HCT116 (cell line): ENCODE results near the gene RNF113B. TPM values are rescaled to one million over a fixed set of nuclear protein-coding genes. Genes with fewer than 3 reads are reported as not detected.

Experiments
- ATAC-seq: fragments of 200-7000 bp; cut with Tn5 transposase; 2 replicates; pipeline ENCODE4 v1.9.1; 2020; ENCODE audit warnings: mild to moderate bottlenecking, moderate library complexity
- BruUV-seq: library from RNA; stranded (reverse); fragments of 400-500 nt; replicated peaks from 2 replicates; lab custom pipeline; 2021; lab: Mats Ljungman, UMichigan
- CTCF ChIA-PET: fragments of 300-600 bp; sonication (Branson Sonifier 250); formaldehyde crosslinking; loops from one replicate; lab custom pipeline; 2021; ENCODE audit warnings: antibody characterized with exemption; lab: Charles Lee
- POLR2A ChIA-PET: fragments of 300-600, 350-600 bp; sonication (Branson Sonifier 250); formaldehyde crosslinking; loops from one replicate; lab custom pipeline; 2021; ENCODE audit warnings: antibody characterized with exemption; lab: Charles Lee
- RAD21 ChIA-PET, 2 experiments: fragments of 300-600 bp; sonication (Branson Sonifier 250); formaldehyde crosslinking; loops; one replicate each; lab custom pipeline; 2023; ENCODE audit warnings: low total read pairs in 2 of 2; ENCODE audit not compliant: uncharacterized antibody in 2 of 2, unreplicated experiment in 2 of 2, low non-redundant PET in 1 of 2; lab: Charles Lee
- DNase-seq: peaks from one replicate; pipeline ENCODE4 v3.0.0-alpha.2; 2010; ENCODE audit warnings: low read depth, low spot score
- H2AFZ ChIP-seq: fragments of 200-600 bp; shearing (Covaris generic), sonication (generic); 2 replicates; pipeline ENCODE4 v1.6.1; 2017; ENCODE audit warnings: low read depth, mixed run types, mixed read lengths, antibody characterized with exemption, low read length; ENCODE audit not compliant: poor library complexity, severe bottlenecking
- H3K27ac ChIP-seq: 2 replicates; pipeline ENCODE4 v1.5.1; 2012; ENCODE audit warnings: low read depth, low read length
- H3K27me3 ChIP-seq: fragments of 200-600 bp; sonication (generic); 2 replicates; pipeline ENCODE4 v1.6.1; 2016; ENCODE audit warnings: mixed run types, low read length, mixed read lengths; ENCODE audit not compliant: insufficient read depth
- H3K36me3 ChIP-seq, 2 experiments: fragments of 200-500 bp in 1 of 2; fragments of 200-600 bp in 1 of 2; sonication (Bioruptor generic) in 1 of 2; sonication (generic) in 1 of 2; 2 replicates each; pipeline versions ENCODE4 v1.5.1 to v1.6.1; 2014 to 2016; ENCODE audit warnings: low read length in 2 of 2, inconsistent platforms in 1 of 2, mixed read lengths in 1 of 2, mixed run types in 1 of 2; ENCODE audit not compliant: insufficient read depth in 2 of 2, control insufficient read depth in 1 of 2
- H3K4me1 ChIP-seq, 2 experiments: fragments of 200-600 bp in 1 of 2; sonication (generic) in 1 of 2; 2 replicates each; pipeline versions ENCODE4 v1.5.1 to v1.6.1; 2012 to 2017; ENCODE audit warnings: low read length in 2 of 2, inconsistent platforms in 1 of 2, mild to moderate bottlenecking in 1 of 2, mixed read lengths in 1 of 2, mixed run types in 1 of 2, moderate library complexity in 1 of 2; ENCODE audit not compliant: insufficient read depth in 2 of 2, control insufficient read depth in 1 of 2
- H3K4me2 ChIP-seq: fragments of 200-600 bp; sonication (generic); 2 replicates; pipeline ENCODE4 v1.6.1; 2017; ENCODE audit warnings: mixed run types, low read length, mixed read lengths
- H3K4me3 ChIP-seq, 2 experiments: fragments of 200-600 bp in 1 of 2; sonication (generic) in 1 of 2; replicated peaks in 1 of 2; 2 replicates each; pipeline ENCODE4 v1.5.1; 2011 to 2016; ENCODE audit warnings: low read length in 2 of 2, control low read depth in 1 of 2, low read depth in 1 of 2, mild to moderate bottlenecking in 1 of 2, mixed read lengths in 1 of 2, mixed run types in 1 of 2
- H3K79me2 ChIP-seq: fragments of 200-600 bp; sonication (generic); 2 replicates; pipeline ENCODE4 v1.6.1; 2017; ENCODE audit warnings: mild to moderate bottlenecking, mixed run types, low read length, moderate library complexity, mixed read lengths; ENCODE audit not compliant: insufficient read depth
- H3K9ac ChIP-seq: fragments of 200-600 bp; sonication (generic); 2 replicates; pipeline ENCODE4 v1.6.1; 2016; ENCODE audit warnings: low read length, mixed read lengths
- H3K9me2 ChIP-seq: fragments of 200-600 bp; sonication (generic), shearing (Covaris generic); 2 replicates; pipeline ENCODE4 v1.6.1; 2017; ENCODE audit warnings: mixed run types, mild to moderate bottlenecking, moderate library complexity; ENCODE audit not compliant: insufficient read depth
- H3K9me3 ChIP-seq, 2 experiments: fragments of 200-500 bp in 1 of 2; fragments of 200-600 bp in 1 of 2; sonication (Bioruptor generic) in 1 of 2; sonication (generic) in 1 of 2; 2 replicates each; pipeline ENCODE4 v1.6.1; 2014 to 2017; ENCODE audit warnings: low read length in 2 of 2, mixed read lengths in 2 of 2, inconsistent platforms in 1 of 2, low read depth in 1 of 2, mild to moderate bottlenecking in 1 of 2, mixed run types in 1 of 2, moderate library complexity in 1 of 2; ENCODE audit not compliant: control insufficient read depth in 1 of 2, insufficient read depth in 1 of 2
- H4K20me1 ChIP-seq: fragments of 200-600 bp; sonication (generic), shearing (Covaris generic); 2 replicates; pipeline ENCODE4 v1.6.1; 2017; ENCODE audit warnings: mixed run types, mild to moderate bottlenecking, moderate library complexity; ENCODE audit not compliant: insufficient read depth
- CEBPB ChIP-seq: IDR thresholded peaks from 2 replicates; pipeline ENCODE4 v1.6.1; 2012; ENCODE audit warnings: low read depth
- EGR1 ChIP-seq: IDR thresholded peaks from 2 replicates; pipeline ENCODE4 v1.6.1; 2012; ENCODE audit warnings: low read depth
- ELF1 ChIP-seq: IDR thresholded peaks from 2 replicates; pipeline ENCODE4 v1.6.1; 2012; ENCODE audit warnings: low read depth, borderline replicate concordance
- EZH2 ChIP-seq: fragments of 200-600 bp; sonication (generic); IDR thresholded peaks from 2 replicates; pipeline ENCODE4 v1.6.1; 2017; ENCODE audit warnings: antibody characterized with exemption, mixed run types
- EZH2phosphoT487 ChIP-seq: fragments of 200-600 bp; IDR thresholded peaks from 2 replicates; pipeline ENCODE4 v1.6.1; 2018; ENCODE audit warnings: antibody characterized with exemption, borderline replicate concordance
- FOSL1 ChIP-seq: IDR thresholded peaks from 2 replicates; pipeline ENCODE4 v1.6.1; 2012; ENCODE audit warnings: low read depth
- JUND ChIP-seq: IDR thresholded peaks from 2 replicates; pipeline ENCODE4 v1.6.1; 2012
- POLR2A ChIP-seq: IDR thresholded peaks from 2 replicates; pipeline ENCODE4 v1.7.0; 2011; ENCODE audit warnings: borderline replicate concordance; ENCODE audit not compliant: insufficient read depth, insufficient read length; ENCODE audit errors: extremely low read depth
- POLR2AphosphoS5 ChIP-seq: IDR thresholded peaks from 2 replicates; pipeline ENCODE4 v1.6.1; 2011; ENCODE audit warnings: mild to moderate bottlenecking, low read depth, low read length, moderate library complexity
- RAD21 ChIP-seq: IDR thresholded peaks from 2 replicates; pipeline ENCODE4 v1.6.1; 2012; ENCODE audit warnings: low read depth, mild to moderate bottlenecking
- SIN3A ChIP-seq: IDR thresholded peaks from 2 replicates; pipeline ENCODE4 v1.6.1; 2012; ENCODE audit warnings: low read depth
- SP1 ChIP-seq: IDR thresholded peaks from 2 replicates; pipeline ENCODE4 v1.6.1; 2012; ENCODE audit warnings: low read depth
- TCF7L2 ChIP-seq: IDR thresholded peaks from 2 replicates; pipeline ENCODE4 v1.7.0; 2011; ENCODE audit warnings: borderline replicate concordance, inconsistent platforms; ENCODE audit not compliant: insufficient read depth, insufficient read length; ENCODE audit errors: extremely low read depth
- ZNF274 ChIP-seq: fragments of 200-500 bp; sonication (Bioruptor generic); IDR thresholded peaks from 2 replicates; pipeline ENCODE4 v1.6.1; 2014; ENCODE audit warnings: mild to moderate bottlenecking, low read depth, low read length, inconsistent platforms
- intact Hi-C: fragments of 100-400 bp; cut with micrococcal nuclease; formaldehyde crosslinking; loops from 2 replicates; pipeline ENCODE4 v1.10.0; 2022
- total RNA-seq: library from RNA; stranded (reverse); gene quantifications from one replicate; pipeline ENCODE4 v1.2.1, GENCODE V29; 2021; ENCODE audit not compliant: unreplicated experiment
- TF ChIP-seq, protein P1 (sequence below), 3 experiments: fragments of 200-600 bp in 1 of 3; sonication (generic) in 1 of 3; IDR thresholded peaks in 2 of 3; conservative IDR thresholded peaks in 1 of 3; 2 replicates each; pipeline ENCODE4 v1.5.1; 2012 to 2017; ENCODE audit warnings: low read depth in 2 of 3, low read length in 2 of 3, antibody characterized with exemption in 1 of 3, borderline replicate concordance in 1 of 3, control low read depth in 1 of 3, mild to moderate bottlenecking in 1 of 3, mixed read lengths in 1 of 3, mixed run types in 1 of 3, moderate library complexity in 1 of 3; ENCODE audit not compliant: insufficient read depth in 1 of 3
- TF ChIP-seq, protein P2 (sequence below): IDR thresholded peaks from 2 replicates; pipeline ENCODE4 v1.6.1; 2012
- TF ChIP-seq, protein P3 (sequence below): IDR thresholded peaks from 2 replicates; pipeline ENCODE4 v1.6.1; 2012
- TF ChIP-seq, protein P4 (sequence below): IDR thresholded peaks from 2 replicates; pipeline ENCODE4 v1.6.1; 2012; ENCODE audit warnings: low read depth

RNF113B gene
- total RNA-seq, 1 experiment from 2014 or later: not detected

DNA sequence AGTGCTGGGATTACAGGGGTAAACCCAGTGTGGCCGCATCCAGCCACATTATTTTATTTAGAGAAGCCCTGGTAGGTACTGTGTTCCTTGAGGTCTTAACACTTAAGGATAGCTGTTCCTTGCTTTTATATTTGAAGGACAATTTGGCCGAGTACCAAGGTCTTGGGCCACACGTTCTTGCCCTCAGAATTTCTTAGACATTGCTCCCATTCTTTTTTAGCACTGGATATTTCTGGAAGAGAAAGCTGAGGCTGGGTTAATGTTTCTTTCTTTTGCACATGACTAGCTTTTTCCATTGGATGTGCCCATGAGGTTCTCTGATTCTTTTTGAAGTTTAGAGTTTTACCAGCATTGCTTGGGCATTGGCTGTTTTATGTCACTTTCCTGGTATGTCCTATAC is 5.5 kb upstream of the RNF113B start (continued):
- TF ChIP-seq, protein P1, sequence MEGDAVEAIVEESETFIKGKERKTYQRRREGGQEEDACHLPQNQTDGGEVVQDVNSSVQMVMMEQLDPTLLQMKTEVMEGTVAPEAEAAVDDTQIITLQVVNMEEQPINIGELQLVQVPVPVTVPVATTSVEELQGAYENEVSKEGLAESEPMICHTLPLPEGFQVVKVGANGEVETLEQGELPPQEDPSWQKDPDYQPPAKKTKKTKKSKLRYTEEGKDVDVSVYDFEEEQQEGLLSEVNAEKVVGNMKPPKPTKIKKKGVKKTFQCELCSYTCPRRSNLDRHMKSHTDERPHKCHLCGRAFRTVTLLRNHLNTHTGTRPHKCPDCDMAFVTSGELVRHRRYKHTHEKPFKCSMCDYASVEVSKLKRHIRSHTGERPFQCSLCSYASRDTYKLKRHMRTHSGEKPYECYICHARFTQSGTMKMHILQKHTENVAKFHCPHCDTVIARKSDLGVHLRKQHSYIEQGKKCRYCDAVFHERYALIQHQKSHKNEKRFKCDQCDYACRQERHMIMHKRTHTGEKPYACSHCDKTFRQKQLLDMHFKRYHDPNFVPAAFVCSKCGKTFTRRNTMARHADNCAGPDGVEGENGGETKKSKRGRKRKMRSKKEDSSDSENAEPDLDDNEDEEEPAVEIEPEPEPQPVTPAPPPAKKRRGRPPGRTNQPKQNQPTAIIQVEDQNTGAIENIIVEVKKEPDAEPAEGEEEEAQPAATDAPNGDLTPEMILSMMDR (IDR thresholded peaks at IDR 0.05 in 2 of 3, conservative IDR thresholded peaks at IDR 0.05 in 1 of 3; ENCODE audit: borderline replicate concordance in 1 of 3, insufficient read depth in 1 of 3, low read depth in 2 of 3, low read length in 2 of 3): no peak
- no peak for TF ChIP-seq EZH2phosphoT487
- TF ChIP-seq, all 23 proteins: peak for 0

DNA sequence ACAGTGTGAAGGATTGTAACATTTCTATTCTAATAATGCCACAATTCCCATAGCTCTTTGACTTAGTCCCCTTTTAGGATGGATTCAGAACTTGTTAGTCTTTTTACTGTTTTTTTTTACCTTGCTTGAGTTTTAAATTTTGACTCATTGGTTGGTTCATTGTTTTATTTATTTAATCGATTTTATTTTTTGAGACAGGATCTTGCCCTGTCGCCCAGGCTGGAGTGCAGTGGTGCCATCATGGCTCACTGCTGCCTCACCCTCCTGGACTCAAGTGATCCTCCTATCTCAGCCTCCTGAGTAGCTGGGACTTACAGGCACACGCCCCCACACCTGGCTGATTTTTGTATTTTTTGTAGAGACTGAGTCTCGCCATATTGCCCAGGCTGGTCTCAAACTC is 5.1 kb upstream of the RNF113B start:
- ATAC-seq: no peak
- BruUV-seq: no TSS peak
- Histone ChIP-seq H3K27ac (no peak overlapping the region), H2AFZ (no peak overlapping the region), H3K36me3 (no peaks in the 10 kb centered on the region), H3K4me2 (no peak overlapping the region), H4K20me1 (no peaks in the 10 kb centered on the region), H3K79me2 (no peaks in the 10 kb centered on the region), H3K4me1 (no peaks in the 10 kb centered on the region; a peak in 1 of 4 replicates), H3K9ac (no peak overlapping the region), H3K9me2 (no peaks in the 10 kb centered on the region), H3K4me3 (no peak overlapping the region), H3K27me3 (no peaks in the 10 kb centered on the region), H3K9me3 (no peaks in the 10 kb centered on the region)
- DNase-seq: no peak
- ChIA-PET CTCF (no interaction called here), RAD21 (no interaction called here), POLR2A (no interaction called here)
- TF ChIP-seq RAD21 (no peak), EGR1 (no peak), EZH2phosphoT487 (no peak), EZH2 (no peak), POLR2AphosphoS5 (no peak), CEBPB (no peak), SIN3A (no peak), FOSL1 (no peak), ELF1 (no peak), ZNF274 (no peak), POLR2A (no peak), JUND (no peak), TCF7L2 (no peak), SP1 (no peak)
- TF ChIP-seq, protein P2, sequence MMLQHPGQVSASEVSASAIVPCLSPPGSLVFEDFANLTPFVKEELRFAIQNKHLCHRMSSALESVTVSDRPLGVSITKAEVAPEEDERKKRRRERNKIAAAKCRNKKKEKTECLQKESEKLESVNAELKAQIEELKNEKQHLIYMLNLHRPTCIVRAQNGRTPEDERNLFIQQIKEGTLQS: no peak
- TF ChIP-seq, protein P1 (IDR thresholded peaks at IDR 0.05 in 2 of 3, conservative IDR thresholded peaks at IDR 0.05 in 1 of 3; ENCODE audit: borderline replicate concordance in 1 of 3, insufficient read depth in 1 of 3, low read depth in 2 of 3, low read length in 2 of 3): no peak
- TF ChIP-seq, protein P3, sequence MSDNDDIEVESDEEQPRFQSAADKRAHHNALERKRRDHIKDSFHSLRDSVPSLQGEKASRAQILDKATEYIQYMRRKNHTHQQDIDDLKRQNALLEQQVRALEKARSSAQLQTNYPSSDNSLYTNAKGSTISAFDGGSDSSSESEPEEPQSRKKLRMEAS: no peak
- TF ChIP-seq, protein P4, sequence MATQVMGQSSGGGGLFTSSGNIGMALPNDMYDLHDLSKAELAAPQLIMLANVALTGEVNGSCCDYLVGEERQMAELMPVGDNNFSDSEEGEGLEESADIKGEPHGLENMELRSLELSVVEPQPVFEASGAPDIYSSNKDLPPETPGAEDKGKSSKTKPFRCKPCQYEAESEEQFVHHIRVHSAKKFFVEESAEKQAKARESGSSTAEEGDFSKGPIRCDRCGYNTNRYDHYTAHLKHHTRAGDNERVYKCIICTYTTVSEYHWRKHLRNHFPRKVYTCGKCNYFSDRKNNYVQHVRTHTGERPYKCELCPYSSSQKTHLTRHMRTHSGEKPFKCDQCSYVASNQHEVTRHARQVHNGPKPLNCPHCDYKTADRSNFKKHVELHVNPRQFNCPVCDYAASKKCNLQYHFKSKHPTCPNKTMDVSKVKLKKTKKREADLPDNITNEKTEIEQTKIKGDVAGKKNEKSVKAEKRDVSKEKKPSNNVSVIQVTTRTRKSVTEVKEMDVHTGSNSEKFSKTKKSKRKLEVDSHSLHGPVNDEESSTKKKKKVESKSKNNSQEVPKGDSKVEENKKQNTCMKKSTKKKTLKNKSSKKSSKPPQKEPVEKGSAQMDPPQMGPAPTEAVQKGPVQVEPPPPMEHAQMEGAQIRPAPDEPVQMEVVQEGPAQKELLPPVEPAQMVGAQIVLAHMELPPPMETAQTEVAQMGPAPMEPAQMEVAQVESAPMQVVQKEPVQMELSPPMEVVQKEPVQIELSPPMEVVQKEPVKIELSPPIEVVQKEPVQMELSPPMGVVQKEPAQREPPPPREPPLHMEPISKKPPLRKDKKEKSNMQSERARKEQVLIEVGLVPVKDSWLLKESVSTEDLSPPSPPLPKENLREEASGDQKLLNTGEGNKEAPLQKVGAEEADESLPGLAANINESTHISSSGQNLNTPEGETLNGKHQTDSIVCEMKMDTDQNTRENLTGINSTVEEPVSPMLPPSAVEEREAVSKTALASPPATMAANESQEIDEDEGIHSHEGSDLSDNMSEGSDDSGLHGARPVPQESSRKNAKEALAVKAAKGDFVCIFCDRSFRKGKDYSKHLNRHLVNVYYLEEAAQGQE: no peak
- intact Hi-C loops: no loop called here
